CD4-positive, alpha-beta T cell treated with Interleukin-4 for 4 hours (primary cell): ENCODE results near the gene ZNHIT2.

Experiments used
- DNase-seq: peaks from one replicate; pipeline ENCODE4 v3.0.0-alpha.2; 2020

ZNHIT2 gene

DNA sequence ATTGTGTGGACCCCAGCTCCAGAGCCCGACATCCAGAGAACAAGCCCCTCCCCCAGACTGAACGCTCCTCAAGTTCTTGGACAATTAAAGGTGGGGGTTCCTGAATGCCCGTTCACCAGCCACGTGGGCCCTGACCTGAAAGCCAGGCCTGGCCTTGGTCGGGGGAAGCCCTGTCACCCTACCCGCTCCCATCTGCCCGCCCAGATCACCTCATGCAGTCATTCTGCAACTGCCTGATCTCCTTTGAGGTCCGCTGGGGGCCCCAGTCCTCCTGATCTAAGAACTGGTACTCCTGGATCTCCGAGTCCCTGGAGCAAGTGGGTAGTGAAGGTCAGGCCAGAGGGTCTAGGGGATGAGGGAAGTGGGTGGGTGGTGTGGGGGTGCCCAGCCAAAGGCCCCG, 50.1 kb downstream of the ZNHIT2 start:
- no peak for DNase-seq

GRCh38 chr11:65066805-65067291, 50.7 kb downstream of the ZNHIT2 start:
- no peak for DNase-seq
